Neural progenitor cell (in vitro differentiated cells): Measurements from ENCODE around the gene POLR2L.

Experiments
- CTCF ChIP-seq: fragments of 200-600 bp; sonication (generic); IDR thresholded peaks from 2 replicates; pipeline ENCODE4 v1.5.1; 2017; ENCODE audit warnings: antibody characterized with exemption, mild to moderate bottlenecking
- EZH2phosphoT487 ChIP-seq: fragments of 200-600 bp; sonication (generic); IDR thresholded peaks from 2 replicates; pipeline ENCODE4 v1.6.1; 2017; ENCODE audit warnings: antibody characterized with exemption

- no peak for TF ChIP-seq CTCF
- TF ChIP-seq EZH2phosphoT487, result no peak
These were observed 38.9 kb downstream of the POLR2L start for GRCh38 chr11:803467-803742.
